Caco-2 (cell line): ENCODE measurements around the gene SDK2. TPM values are rescaled to one million over a fixed set of nuclear protein-coding genes. Genes with fewer than 3 reads are reported as not detected.

Experiments
- BruUV-seq: library from RNA; stranded (reverse); fragments of 400-500 nt; replicated peaks from 2 replicates; lab custom pipeline; 2021; lab: Mats Ljungman, UMichigan
- CTCF ChIA-PET: fragments of 300-600 bp; sonication (Branson Sonifier 250); formaldehyde crosslinking; loops from one replicate; lab custom pipeline; 2022; ENCODE audit warnings: antibody characterized with exemption; lab: Charles Lee
- POLR2A ChIA-PET: fragments of 300-600 bp; sonication (Branson Sonifier 250); formaldehyde crosslinking; loops from one replicate; lab custom pipeline; 2022; ENCODE audit warnings: antibody characterized with exemption; lab: Charles Lee
- DNase-seq, 2 experiments: peaks; one replicate each; pipeline versions ENCODE4 v3.0.0 to v3.0.0-alpha.2; 2020 to 2022
- H3K27me3 ChIP-seq: replicated peaks from 2 replicates; pipeline ENCODE4 v1.6.0; 2011; ENCODE audit warnings: low read length; ENCODE audit not compliant: control insufficient read depth, insufficient read depth
- H3K36me3 ChIP-seq: 2 replicates; pipeline ENCODE4 v1.5.1; 2011; ENCODE audit warnings: low read length; ENCODE audit not compliant: control insufficient read depth, insufficient read depth
- H3K4me1 ChIP-seq: fragments of 250-450 bp; sonication (Bioruptor Pico); 2 replicates; pipeline ENCODE4 v1.5.1; 2020; ENCODE audit warnings: mild to moderate bottlenecking
- H3K4me3 ChIP-seq: 2 replicates; pipeline ENCODE4 v1.5.1; 2011; ENCODE audit warnings: low read depth, mild to moderate bottlenecking, control low read depth, low read length
- H3K9me3 ChIP-seq: fragments of 250-450 bp; sonication (Bioruptor Pico); 2 replicates; pipeline ENCODE4 v1.5.1; 2020; ENCODE audit warnings: mild to moderate bottlenecking, moderate library complexity
- H3K27ac Mint-ChIP-seq: one replicate; pipeline ENCODE4 v1.8.0; 2022; ENCODE audit warnings: mixed read lengths; ENCODE audit not compliant: unreplicated experiment
- H3K27me3 Mint-ChIP-seq: one replicate; pipeline ENCODE4 v1.8.0; 2022; ENCODE audit warnings: mixed read lengths; ENCODE audit not compliant: insufficient read depth, unreplicated experiment
- H3K36me3 Mint-ChIP-seq: one replicate; pipeline ENCODE4 v1.8.0; 2022; ENCODE audit warnings: mild to moderate bottlenecking, mixed read lengths; ENCODE audit not compliant: insufficient read depth, unreplicated experiment
- H3K4me1 Mint-ChIP-seq: one replicate; pipeline ENCODE4 v1.8.0; 2022; ENCODE audit warnings: low read depth, mixed read lengths; ENCODE audit not compliant: unreplicated experiment
- H3K4me3 Mint-ChIP-seq: one replicate; pipeline ENCODE4 v1.8.0; 2022; ENCODE audit warnings: mild to moderate bottlenecking, moderate library complexity, mixed read lengths; ENCODE audit not compliant: unreplicated experiment
- H3K9me3 Mint-ChIP-seq: one replicate; pipeline ENCODE4 v1.8.0; 2022; ENCODE audit warnings: mixed read lengths; ENCODE audit not compliant: unreplicated experiment
- CTCF ChIP-seq, 2 experiments: fragments of 200-600 bp in 1 of 2; IDR thresholded peaks; 1 replicate in 1 of 2; 2 replicates in 1 of 2; pipeline versions ENCODE4 v1.5.1 to v1.8.0; 2011 to 2022; ENCODE audit warnings: antibody characterized with exemption in 1 of 2, control low read depth in 1 of 2, inconsistent platforms in 1 of 2, low read depth in 1 of 2, low read length in 1 of 2, mild to moderate bottlenecking in 1 of 2, moderate library complexity in 1 of 2; ENCODE audit not compliant: insufficient read depth in 1 of 2, severe bottlenecking in 1 of 2, unreplicated experiment in 1 of 2
- intact Hi-C: fragments of 100-400 bp; cut with micrococcal nuclease; formaldehyde crosslinking; loops from one replicate; pipeline ENCODE4 v1.10.0; 2022; ENCODE audit not compliant: unreplicated experiment
- total RNA-seq: library from RNA; stranded (reverse); gene quantifications from 2 replicates; pipeline ENCODE4 v1.2.3, GENCODE V29; 2022

Gene SDK2
- total RNA-seq, 1 experiment from 2014 or later, result 0.09 TPM

DNA sequence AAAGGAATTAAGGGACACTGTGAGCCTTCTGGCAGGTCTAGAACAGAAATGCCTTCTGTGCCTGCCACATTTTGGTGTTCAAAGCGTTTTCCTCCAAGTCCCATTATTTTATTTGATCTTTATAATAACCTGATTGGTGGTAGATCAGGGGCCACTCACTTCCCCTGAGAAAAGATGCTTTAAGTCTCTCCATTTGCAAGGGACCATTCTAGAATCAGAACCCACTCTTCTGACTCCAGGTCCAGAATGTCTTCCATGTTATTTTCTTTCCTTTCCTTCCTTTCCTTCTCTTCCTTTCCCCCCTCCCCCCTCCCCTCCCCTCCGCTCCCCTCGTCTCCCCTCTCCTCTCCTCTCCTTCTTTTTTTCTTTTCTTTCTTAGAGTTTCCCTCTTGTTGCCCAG, 313.2 kb downstream of the SDK2 start:
- no peaks in the 10 kb centered on the region for H3K4me1 ChIP-seq
- intact Hi-C loops, result no loop called here
- Mint-ChIP-seq H3K27ac (no peak overlapping the region), H3K4me1 (no peaks in the 10 kb centered on the region), H3K9me3 (no peaks in the 10 kb centered on the region), H3K27me3 (no peaks in the 10 kb centered on the region), H3K36me3 (no peaks in the 10 kb centered on the region), H3K4me3 (no peak overlapping the region)
- no TSS peak for BruUV-seq
- no peaks in the 10 kb centered on the region for H3K9me3 ChIP-seq
- ChIA-PET POLR2A (no interaction called here), CTCF (no interaction called here)
- H3K27me3 ChIP-seq, result no peaks in the 10 kb centered on the region
- H3K36me3 ChIP-seq, result no peaks in the 10 kb centered on the region
- no peak overlapping the region for H3K4me3 ChIP-seq
- no peak for TF ChIP-seq CTCF (IDR thresholded peaks at IDR 0.05; ENCODE audit: insufficient read depth in 1 of 2, low read depth in 1 of 2, low read length in 1 of 2, severe bottlenecking in 1 of 2, unreplicated experiment in 1 of 2)
- DNase-seq, result no peak

GRCh38 chr17:73327676-73328075, 316.6 kb downstream of the SDK2 start:
- Histone ChIP-seq H3K36me3 (no peaks in the 10 kb centered on the region), H3K27me3 (no peaks in the 10 kb centered on the region), H3K9me3 (no peaks in the 10 kb centered on the region), H3K4me3 (no peak overlapping the region), H3K4me1 (0 out of 2 replicates have a peak, but pooled peaks cover 8% of the 10 kb centered on the region)
- no peaks in the 10 kb centered on the region for H3K9me3 Mint-ChIP-seq
- no peak for TF ChIP-seq CTCF (IDR thresholded peaks at IDR 0.05; ENCODE audit: insufficient read depth in 1 of 2, low read depth in 1 of 2, low read length in 1 of 2, severe bottlenecking in 1 of 2, unreplicated experiment in 1 of 2)
- ChIA-PET POLR2A (no interaction called here), CTCF (no interaction called here)
- DNase-seq, result no peak
- no TSS peak for BruUV-seq
- H3K36me3 Mint-ChIP-seq, result no peaks in the 10 kb centered on the region
- H3K27ac Mint-ChIP-seq, result no peak overlapping the region
- no peak overlapping the region for H3K4me3 Mint-ChIP-seq
- no peaks in the 10 kb centered on the region for H3K27me3 Mint-ChIP-seq
- H3K4me1 Mint-ChIP-seq, result peaks cover 6% of the 10 kb centered on the region
- intact Hi-C loops, result no loop called here

- DNase-seq, result no peak
- H3K4me3 ChIP-seq, result no peak overlapping the region
- ChIA-PET CTCF (interaction anchor here (0.6 to 1.0 kb wide), 4 partner anchors 15 to 395 kb away, joined by 3 to 7 read pairs (median 4); a partner anchor contains a TSS), POLR2A (no interaction called here)
- H3K9me3 ChIP-seq, result no peaks in the 10 kb centered on the region
- Mint-ChIP-seq H3K27me3 (no peaks in the 10 kb centered on the region), H3K9me3 (no peaks in the 10 kb centered on the region), H3K27ac (no peak overlapping the region), H3K4me1 (peaks cover 6% of the 10 kb centered on the region), H3K36me3 (no peaks in the 10 kb centered on the region), H3K4me3 (no peak overlapping the region)
- BruUV-seq, result no TSS peak
- H3K4me1 ChIP-seq, result 0 out of 2 replicates have a peak, but pooled peaks cover 8% of the 10 kb centered on the region
- intact Hi-C loops, result no loop called here
- no peaks in the 10 kb centered on the region for H3K27me3 ChIP-seq
- no peak for TF ChIP-seq CTCF (IDR thresholded peaks at IDR 0.05; ENCODE audit: insufficient read depth in 1 of 2, low read depth in 1 of 2, low read length in 1 of 2, severe bottlenecking in 1 of 2, unreplicated experiment in 1 of 2)
- no peaks in the 10 kb centered on the region for H3K36me3 ChIP-seq
These were observed 318.8 kb downstream of the SDK2 start for GRCh38 chr17:73325527-73325842.
